ENCODE measurements around the gene RASGRP1. TPM values are rescaled to one million over a fixed set of nuclear protein-coding genes. Genes with fewer than 3 reads are reported as not detected.

RASGRP1 gene
- total and polyA plus RNA-seq, 8 donors: 0.60 to 4.7 (median 1.5) TPM

GRCh38 chr15:38504680-38505467 is 59.7 kb downstream of the RASGRP1 start:
- DNase-seq (no peak), FAIRE-seq (no peak), ATAC-seq (no peak)
- no peaks in the 10 kb centered on the region for H3K4me1 ChIP-seq
- H3K9me3 ChIP-seq: no peaks in the 10 kb centered on the region
- intact Hi-C loops (cut with DNase I): no loop called here
- no peaks in the 10 kb centered on the region for H3K27me3 ChIP-seq
- WGBS, 2 donors: 82 to 83% methylated on average over 4 of the region's 4 CpGs
- no peak for TF ChIP-seq CTCF (IDR thresholded peaks at IDR 0.05)
- H3K27ac ChIP-seq: no peak overlapping the region
- no peaks in the 10 kb centered on the region for H3K36me3 ChIP-seq
- no peak overlapping the region for H3K4me3 ChIP-seq

- no peak for TF ChIP-seq CTCF (IDR thresholded peaks at IDR 0.05)
- Histone ChIP-seq H3K27ac (no peak overlapping the region), H3K36me3 (no peaks in the 10 kb centered on the region), H3K9me3 (no peaks in the 10 kb centered on the region), H3K27me3 (no peaks in the 10 kb centered on the region), H3K4me3 (no peak overlapping the region), H3K4me1 (no peaks in the 10 kb centered on the region)
- intact Hi-C loops (cut with DNase I): no loop called here
- FAIRE-seq (no peak), ATAC-seq (no peak), DNase-seq (no peak)
- 87 to 93% methylated on average over 2 of the region's 2 CpGs for WGBS, 2 donors
Measured at GRCh38 chr15:38503496-38503895, 61.1 kb downstream of the RASGRP1 start.

- no peaks in the 10 kb centered on the region for H3K9me3 ChIP-seq
- FAIRE-seq (no peak), DNase-seq (no peak), ATAC-seq (no peak)
- 96 to 100% methylated on average over 1 of the region's 1 CpG for WGBS, 2 donors
- TF ChIP-seq CTCF (IDR thresholded peaks at IDR 0.05): no peak
- no peak overlapping the region for H3K4me3 ChIP-seq
- H3K4me1 ChIP-seq: no peaks in the 10 kb centered on the region
- intact Hi-C loops (cut with DNase I): no loop called here
- H3K27me3 ChIP-seq: no peaks in the 10 kb centered on the region
- H3K27ac ChIP-seq: no peak overlapping the region
- no peaks in the 10 kb centered on the region for H3K36me3 ChIP-seq
Measured at GRCh38 chr15:38499651-38500050, 65.0 kb downstream of the RASGRP1 start.

GRCh38 chr15:38496151-38496550 is 68.5 kb downstream of the RASGRP1 start:
- DNase-seq: no peak
- H3K27ac ChIP-seq: no peak overlapping the region
- no peaks in the 10 kb centered on the region for H3K27me3 ChIP-seq
- TF ChIP-seq CTCF (IDR thresholded peaks at IDR 0.05): no peak
- WGBS, 2 donors: 87 to 89% methylated on average over 1 of the region's 1 CpG
- no peaks in the 10 kb centered on the region for H3K36me3 ChIP-seq
- intact Hi-C loops (cut with DNase I): no loop called here
- ATAC-seq: no peak
- no peaks in the 10 kb centered on the region for H3K9me3 ChIP-seq
- no peaks in the 10 kb centered on the region for H3K4me1 ChIP-seq
- H3K4me3 ChIP-seq: no peak overlapping the region
- FAIRE-seq: no peak

GRCh38 chr15:38490242-38490922 is 74.2 kb downstream of the RASGRP1 start:
- DNase-seq (no peak), ATAC-seq (no peak), FAIRE-seq (no peak)
- Histone ChIP-seq H3K27ac (no peak overlapping the region), H3K4me1 (peaks cover 0 to 8% (median 0%) of the 10 kb centered on the region in 3 donors), H3K27me3 (no peaks in the 10 kb centered on the region), H3K9me3 (no peaks in the 10 kb centered on the region), H3K36me3 (no peaks in the 10 kb centered on the region), H3K4me3 (no peak overlapping the region)
- intact Hi-C loops (cut with DNase I): no loop called here
- 68 to 70% methylated on average over 3 of the region's 3 CpGs for WGBS, 2 donors
- TF ChIP-seq CTCF (IDR thresholded peaks at IDR 0.05): no peak
